H4 (cell line): Measurements from ENCODE around the gene MTO1. TPM values are rescaled to one million over a fixed set of nuclear protein-coding genes. Genes with fewer than 3 reads are reported as not detected.
"Not testable (repeated sequence)": the region's sequence is repeated elsewhere in the genome, so short reads cannot be mapped to it uniquely, and the experiment has no call there.

Experiments used
- DNase-seq: peaks from one replicate; pipeline ENCODE4 v3.0.0-alpha.2; 2015; ENCODE audit warnings: low spot score
- total RNA-seq: library from RNA; depleted of rRNA; stranded (reverse); fragments of >200 nt; shearing (Covaris generic); gene quantifications from 2 replicates; pipeline ENCODE4 v1.2.3, GENCODE V29; 2014; rRNA removed

MTO1 gene
- total RNA-seq, 1 experiment from 2014 or later, result 17.4 TPM

DNA sequence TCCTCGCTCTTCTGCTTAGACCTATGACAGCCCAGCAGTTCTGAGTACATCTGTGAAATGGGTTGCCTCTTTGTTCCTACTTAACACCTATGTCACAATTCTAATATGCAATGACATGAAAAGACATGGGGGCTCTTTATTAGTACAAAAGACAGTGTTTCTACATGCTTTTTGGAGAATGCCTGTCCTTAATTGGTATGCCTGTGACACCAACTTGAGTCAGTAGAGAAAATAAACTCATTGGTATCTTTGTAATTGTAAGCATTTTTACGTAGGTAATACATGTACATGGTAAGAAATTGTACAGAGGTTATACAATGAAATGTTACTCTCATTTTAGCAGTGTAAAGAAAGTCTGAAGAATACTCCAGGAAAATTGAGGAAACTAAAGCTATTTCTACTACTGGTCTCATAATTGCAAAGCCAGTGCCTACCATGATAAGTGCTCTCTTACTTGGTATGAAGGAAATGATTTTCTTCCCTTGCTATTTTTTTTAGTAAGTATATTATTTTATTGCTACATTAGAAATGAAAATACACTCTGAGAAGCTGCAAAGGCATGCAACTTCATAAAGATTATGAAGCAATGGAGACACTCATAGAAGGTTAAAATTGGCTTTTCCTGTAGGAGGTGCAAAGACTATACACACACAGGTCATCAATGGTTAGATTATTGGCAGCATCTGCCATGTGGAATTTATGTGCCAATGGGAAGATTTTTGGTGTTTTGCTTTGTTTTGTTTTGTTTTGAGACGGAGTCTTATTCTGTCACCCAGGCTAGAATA, 64.2 kb downstream of the MTO1 start:
- no peak for DNase-seq

GRCh38 chr6:73528897-73529296, 67.4 kb downstream of the MTO1 start:
- no peak for DNase-seq

DNA sequence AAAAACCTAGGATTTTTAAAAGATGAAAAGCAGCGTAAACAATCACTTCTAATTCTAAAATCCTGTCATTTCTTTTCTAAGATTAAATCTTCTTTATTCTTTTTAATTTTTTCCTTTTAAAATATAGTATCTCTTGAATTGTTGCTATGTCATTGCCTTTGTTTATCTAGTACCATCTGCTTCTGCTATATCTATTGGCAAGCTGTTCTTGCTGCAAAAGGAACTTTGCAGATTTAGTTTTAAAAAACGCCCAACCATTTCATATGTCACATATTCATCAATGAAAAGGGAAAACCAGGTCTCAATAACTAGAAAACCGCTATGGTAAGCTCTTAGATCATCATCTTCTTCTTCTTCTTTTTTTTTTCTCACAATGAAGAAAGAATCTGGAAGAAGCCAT, 70.8 kb downstream of the MTO1 start:
- no peak for DNase-seq

GRCh38 chr6:73534628-73535027, 73.1 kb downstream of the MTO1 start:
- DNase-seq, result no peak

- DNase-seq, result no peak
Measured at GRCh38 chr6:73537677-73538076, 76.1 kb downstream of the MTO1 start.

DNA sequence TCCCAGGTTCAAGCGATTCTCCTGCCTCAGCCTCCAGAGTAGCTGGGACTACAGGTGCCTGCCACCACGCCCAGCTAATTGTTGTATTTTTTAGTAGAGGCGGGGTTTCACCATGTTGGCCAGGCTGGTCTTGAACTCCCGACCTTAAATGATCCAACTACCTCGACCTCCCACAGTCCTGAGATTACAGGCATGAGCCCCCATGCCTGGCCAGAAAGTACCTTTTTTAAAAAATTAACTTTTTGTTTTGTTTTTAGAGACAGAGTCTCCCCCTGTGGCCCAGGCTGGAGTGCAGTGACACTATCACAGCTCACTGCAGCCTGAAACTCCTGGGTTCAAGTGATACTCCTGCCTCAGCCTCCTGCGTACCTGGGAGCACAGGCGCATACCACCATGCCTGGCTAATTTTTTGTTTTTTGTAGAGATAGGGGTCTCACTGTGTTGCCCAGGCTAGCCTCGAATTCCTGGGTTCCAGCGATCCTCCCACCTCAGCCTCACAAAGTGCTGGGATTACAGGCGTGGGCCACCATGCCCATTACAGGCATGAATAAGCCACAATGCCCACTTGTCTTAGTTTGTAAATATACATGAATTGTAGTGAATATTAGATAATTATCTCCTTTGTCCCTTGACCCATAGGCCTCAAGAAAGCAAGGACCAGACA, 76.7 kb downstream of the MTO1 start:
- DNase-seq, result no peak

DNA sequence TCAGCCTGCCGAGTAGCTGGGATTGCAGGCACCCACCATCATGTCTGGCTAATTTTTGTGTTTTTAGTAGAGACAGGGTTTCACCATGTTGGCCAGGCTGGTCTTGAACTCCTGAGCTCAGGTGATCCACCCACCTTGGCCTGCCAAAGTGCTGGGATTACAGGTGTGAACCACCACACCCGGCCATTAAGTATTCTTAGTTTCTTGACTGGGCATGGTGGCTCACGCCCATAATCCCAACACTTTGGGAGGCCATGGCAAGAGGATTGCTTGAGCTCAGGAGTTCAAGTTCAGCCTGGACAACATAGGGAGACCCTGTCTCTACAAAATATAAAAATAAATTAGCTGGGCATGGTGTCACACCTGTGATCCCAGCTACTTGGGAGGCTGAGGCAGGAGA, 80.9 kb downstream of the MTO1 start:
- not testable (repeated sequence) for DNase-seq

DNA sequence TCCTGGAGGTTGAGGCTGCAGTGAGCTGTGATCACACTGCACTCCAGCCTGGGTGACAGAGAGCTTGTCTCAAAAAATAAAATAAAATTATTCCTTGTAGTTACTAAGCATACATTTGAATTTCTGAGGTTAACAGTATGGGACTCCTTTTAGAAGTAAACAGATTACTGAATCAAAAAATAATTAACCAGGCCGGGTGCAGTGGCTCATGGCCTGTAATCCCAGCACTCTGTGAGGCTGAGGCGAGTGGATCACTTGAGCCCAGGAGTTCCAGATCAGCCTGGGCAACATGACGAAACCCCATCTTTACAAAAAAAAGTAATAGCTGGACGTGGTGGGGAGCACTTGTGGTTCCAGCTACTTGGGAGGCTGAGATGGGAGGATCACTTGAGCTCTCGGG, 81.4 kb downstream of the MTO1 start:
- no peak for DNase-seq

DNA sequence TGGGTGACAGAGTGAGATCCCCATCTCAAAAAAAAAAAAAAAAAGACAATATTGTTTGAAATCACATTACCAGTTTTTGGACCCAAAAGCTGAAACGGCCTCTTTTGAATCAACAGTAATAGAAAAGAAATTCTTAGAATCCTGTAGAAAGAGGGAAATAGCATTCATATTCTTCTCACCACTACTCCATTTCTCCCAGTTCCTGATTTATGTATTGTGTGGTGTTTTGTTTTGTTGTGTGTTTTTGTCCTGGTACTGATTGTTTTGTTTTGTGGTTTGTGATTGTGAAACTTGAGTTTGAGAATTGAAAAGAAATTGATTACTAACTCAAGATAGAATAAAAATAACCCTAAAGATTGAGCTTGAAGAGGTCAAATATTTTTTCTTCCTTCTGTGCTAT, 85.5 kb downstream of the MTO1 start:
- DNase-seq, result no peak

- DNase-seq, result no peak
Measured at GRCh38 chr6:73548458-73549446, 87.2 kb downstream of the MTO1 start.

GRCh38 chr6:73551115-73551514, 89.6 kb downstream of the MTO1 start:
- not testable (repeated sequence) for DNase-seq

- not testable (repeated sequence) for DNase-seq
Measured at GRCh38 chr6:73555380-73555949, 93.9 kb downstream of the MTO1 start.

DNA sequence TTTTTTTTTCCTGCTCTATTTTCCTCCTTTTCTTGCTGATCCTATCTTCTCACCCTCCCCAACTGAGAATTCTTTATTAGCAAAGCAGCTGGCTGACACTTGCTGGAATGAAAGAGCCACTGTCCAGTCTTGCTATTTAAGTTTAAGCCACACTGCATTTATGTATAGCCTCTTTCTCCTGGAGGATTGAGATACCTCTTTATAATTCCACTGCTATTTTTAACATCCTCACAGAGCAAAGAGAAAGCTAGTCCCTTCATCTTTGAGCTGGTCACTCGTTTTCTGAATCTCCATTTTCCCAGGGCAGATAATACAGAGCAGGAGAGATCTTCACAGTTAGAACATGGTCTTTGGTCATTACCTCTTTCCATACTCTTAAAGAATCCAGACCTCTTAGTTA, 95.3 kb downstream of the MTO1 start:
- DNase-seq, result no peak

Other genes with a start within 250 kb of the MTO1 start
- gene KHDC1L, start 236.2 kb upstream of the MTO1 start, total RNA-seq, result 1.3 TPM in 1 of 2 replicates, not detected in the other
- gene KHDC1, start 198.5 kb upstream of the MTO1 start, total RNA-seq, result 5.2 and 5.5 TPM in 2 replicates
- not detected in 2 replicates for gene DPPA5, start 107.5 kb upstream of the MTO1 start, total RNA-seq
- gene KHDC3L, start 99.1 kb upstream of the MTO1 start, total RNA-seq, result not detected in 2 replicates
- not detected in 2 replicates for gene OOEP, start 91.8 kb upstream of the MTO1 start, total RNA-seq
- not detected in 2 replicates for gene DDX43, start 66.9 kb upstream of the MTO1 start, total RNA-seq
- gene CGAS, start 9.4 kb upstream of the MTO1 start, total RNA-seq, result not detected in 2 replicates
- gene EEF1A1, start 59.3 kb downstream of the MTO1 start, total RNA-seq, result 10,897 and 11,774 TPM in 2 replicates
- gene SLC17A5, start 192.3 kb downstream of the MTO1 start, total RNA-seq, result 6.5 and 11.9 TPM in 2 replicates
- 16.8 and 22.9 TPM in 2 replicates for gene CD109, start 234.5 kb downstream of the MTO1 start, total RNA-seq